ENCODE data around the gene FREY1.

DNA sequence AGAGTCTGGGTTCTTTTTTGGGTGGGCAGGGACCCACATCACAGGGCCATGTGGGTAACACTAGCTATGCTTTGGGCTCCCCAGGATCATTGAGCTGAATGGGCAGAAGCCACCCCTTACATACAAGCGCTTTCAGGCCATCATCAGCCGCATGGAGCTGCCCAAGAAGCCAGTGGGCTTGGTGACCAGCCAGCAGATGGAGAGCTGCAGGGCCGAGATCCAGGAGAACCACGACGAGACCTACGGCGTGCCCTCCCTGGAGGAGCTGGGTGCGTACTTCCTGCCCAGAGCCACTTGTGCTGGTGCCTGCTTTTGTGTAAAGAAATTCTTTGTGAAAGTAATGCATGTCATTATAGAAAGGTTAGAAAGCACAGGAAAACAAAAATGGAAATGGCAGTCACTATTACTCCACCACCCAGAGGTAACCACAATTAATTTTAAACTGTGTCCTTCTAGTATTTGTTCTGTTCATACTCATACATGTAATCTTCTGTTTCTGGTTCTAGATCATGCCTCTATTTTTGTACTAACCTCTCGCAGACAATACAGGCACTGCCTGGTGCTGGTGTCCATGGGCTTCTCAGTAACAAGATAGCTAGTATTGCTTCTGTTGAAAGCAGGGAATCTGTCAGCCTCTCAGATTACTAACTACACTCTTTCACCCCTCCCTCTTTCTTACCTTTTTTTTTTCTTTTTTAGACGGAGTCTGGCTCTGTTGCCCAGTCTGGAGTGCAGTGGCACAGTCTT is 46.1 kb downstream of the FREY1 start:
- no peak for TF ChIP-seq POLR2A (IDR thresholded peaks at IDR 0.05)
- TF ChIP-seq CTCF (IDR thresholded peaks at IDR 0.05), result no peak

Measured in Peyer's patch (tissue), 4 donors.